PC-9 (cell line): ENCODE results near the gene SERAC1. TPM values are rescaled to one million over a fixed set of nuclear protein-coding genes. Genes with fewer than 3 reads are reported as not detected.

ENCODE experiments used
- BruUV-seq: library from RNA; stranded (reverse); fragments of 400-500 nt; replicated peaks from 2 replicates; lab custom pipeline; 2021; lab: Mats Ljungman, UMichigan
- CTCF ChIA-PET: fragments of 300-600 bp; sonication (Branson Sonifier 250); formaldehyde crosslinking; loops from one replicate; lab custom pipeline; 2022; ENCODE audit warnings: antibody characterized with exemption; lab: Charles Lee
- POLR2A ChIA-PET: fragments of 300-600 bp; sonication (Branson Sonifier 250); formaldehyde crosslinking; loops from one replicate; lab custom pipeline; 2022; ENCODE audit warnings: antibody characterized with exemption; ENCODE audit not compliant: unreplicated experiment; lab: Charles Lee
- DNase-seq, 2 experiments: peaks; one replicate each; pipeline versions ENCODE4 v3.0.0 to v3.0.0-alpha.2; 2015 to 2022; ENCODE audit warnings: mixed read lengths in 1 of 2
- H2AFZ ChIP-seq: fragments of 200-600 bp; sonication (generic); 2 replicates; pipeline ENCODE4 v1.8.1; 2017; ENCODE audit warnings: antibody characterized with exemption
- H3F3A ChIP-seq: fragments of 200-600 bp; sonication (generic); 2 replicates; pipeline ENCODE4 v1.8.1; 2017; ENCODE audit warnings: antibody characterized with exemption, mild to moderate bottlenecking, low read depth; ENCODE audit not compliant: insufficient read depth
- H3K27ac ChIP-seq: fragments of 200-600 bp; sonication (generic); 2 replicates; pipeline ENCODE4 v1.6.1; 2016; ENCODE audit warnings: mixed run types
- H3K27me3 ChIP-seq: fragments of 200-600 bp; sonication (generic); 2 replicates; pipeline ENCODE4 v1.6.1; 2016; ENCODE audit warnings: low read depth, mixed run types; ENCODE audit not compliant: insufficient read depth
- H3K36me3 ChIP-seq: fragments of 200-600 bp; sonication (generic); 2 replicates; pipeline ENCODE4 v1.6.1; 2016; ENCODE audit warnings: low read depth, mixed run types
- H3K4me1 ChIP-seq: fragments of 200-600 bp; sonication (generic); replicated peaks from 2 replicates; pipeline ENCODE4 v1.6.1; 2016; ENCODE audit warnings: mixed run types; ENCODE audit not compliant: insufficient read depth
- H3K4me2 ChIP-seq: fragments of 200-600 bp; sonication (generic); 2 replicates; pipeline ENCODE4 v1.6.1; 2017; ENCODE audit warnings: mixed run types
- H3K4me3 ChIP-seq: fragments of 200-600 bp; sonication (generic); 2 replicates; pipeline ENCODE4 v1.6.1; 2016; ENCODE audit warnings: mixed run types
- H3K79me2 ChIP-seq: fragments of 200-600 bp; sonication (generic); 2 replicates; pipeline ENCODE4 v1.6.1; 2017; ENCODE audit warnings: low read depth, mixed run types
- H3K9me2 ChIP-seq: fragments of 200-600 bp; sonication (generic); 2 replicates; pipeline ENCODE4 v1.8.1; 2017; ENCODE audit warnings: mild to moderate bottlenecking; ENCODE audit not compliant: insufficient read depth
- H3K9me3 ChIP-seq: fragments of 200-600 bp; sonication (generic); 2 replicates; pipeline ENCODE4 v1.8.1; 2016; ENCODE audit warnings: low read depth; ENCODE audit not compliant: insufficient read depth
- H4K20me1 ChIP-seq: fragments of 200-600 bp; sonication (generic); 2 replicates; pipeline ENCODE4 v1.8.1; 2017; ENCODE audit not compliant: insufficient read depth
- EZH2 ChIP-seq: fragments of 200-600 bp; sonication (generic); IDR thresholded peaks from 2 replicates; pipeline ENCODE4 v1.8.0; 2017; ENCODE audit warnings: antibody characterized with exemption, low read depth
- intact Hi-C: fragments of 100-400 bp; cut with micrococcal nuclease; formaldehyde crosslinking; loops from one replicate; pipeline ENCODE4 v1.10.0; 2022; ENCODE audit not compliant: unreplicated experiment
- total RNA-seq: library from RNA; stranded (reverse); gene quantifications from 2 replicates; pipeline ENCODE4 v1.2.3, GENCODE V29; 2021
- TF ChIP-seq, protein P1 (sequence below): fragments of 200-600 bp; sonication (generic); conservative IDR thresholded peaks from 2 replicates; pipeline ENCODE4 v1.6.1; 2017; ENCODE audit warnings: mixed run types, antibody characterized with exemption, mild to moderate bottlenecking, moderate library complexity

The SERAC1 gene
- total RNA-seq, 1 experiment from 2014 or later: 4.9 TPM

DNA sequence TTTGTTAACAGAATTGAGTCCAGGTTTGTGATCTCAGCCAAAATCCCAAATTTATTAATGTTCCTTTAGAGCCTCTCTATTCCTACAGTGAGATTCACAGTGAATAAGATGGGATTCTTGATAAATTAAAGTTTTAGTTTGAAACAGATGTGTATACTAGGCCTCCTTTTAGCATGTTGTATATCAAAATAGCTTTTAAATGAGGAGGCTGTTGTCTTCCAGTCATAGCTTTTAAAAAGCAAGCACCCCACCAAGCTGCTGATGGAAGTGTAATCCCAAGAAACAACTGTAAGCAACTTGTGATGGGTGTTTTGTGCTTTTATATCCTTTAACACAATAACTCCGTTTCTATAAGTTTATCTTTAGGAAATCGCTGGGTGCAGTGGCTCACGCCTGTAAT lies 7.0 kb upstream of the SERAC1 start:
- TF ChIP-seq, protein P1, sequence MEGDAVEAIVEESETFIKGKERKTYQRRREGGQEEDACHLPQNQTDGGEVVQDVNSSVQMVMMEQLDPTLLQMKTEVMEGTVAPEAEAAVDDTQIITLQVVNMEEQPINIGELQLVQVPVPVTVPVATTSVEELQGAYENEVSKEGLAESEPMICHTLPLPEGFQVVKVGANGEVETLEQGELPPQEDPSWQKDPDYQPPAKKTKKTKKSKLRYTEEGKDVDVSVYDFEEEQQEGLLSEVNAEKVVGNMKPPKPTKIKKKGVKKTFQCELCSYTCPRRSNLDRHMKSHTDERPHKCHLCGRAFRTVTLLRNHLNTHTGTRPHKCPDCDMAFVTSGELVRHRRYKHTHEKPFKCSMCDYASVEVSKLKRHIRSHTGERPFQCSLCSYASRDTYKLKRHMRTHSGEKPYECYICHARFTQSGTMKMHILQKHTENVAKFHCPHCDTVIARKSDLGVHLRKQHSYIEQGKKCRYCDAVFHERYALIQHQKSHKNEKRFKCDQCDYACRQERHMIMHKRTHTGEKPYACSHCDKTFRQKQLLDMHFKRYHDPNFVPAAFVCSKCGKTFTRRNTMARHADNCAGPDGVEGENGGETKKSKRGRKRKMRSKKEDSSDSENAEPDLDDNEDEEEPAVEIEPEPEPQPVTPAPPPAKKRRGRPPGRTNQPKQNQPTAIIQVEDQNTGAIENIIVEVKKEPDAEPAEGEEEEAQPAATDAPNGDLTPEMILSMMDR: no peak
- no peak for TF ChIP-seq EZH2
- H3K36me3 ChIP-seq: 0 out of 2 replicates have a peak, but pooled peaks cover 6% of the 10 kb centered on the region
- H3F3A ChIP-seq: peaks cover 15% of the 10 kb centered on the region
- no peak overlapping the region for H3K27ac ChIP-seq
- BruUV-seq: no TSS peak
- peaks cover 15% of the 10 kb centered on the region for H3K4me1 ChIP-seq
- H3K4me2 ChIP-seq: no peak overlapping the region
- CTCF ChIA-PET: no interaction called here
- H3K9me3 ChIP-seq: no peaks in the 10 kb centered on the region
- POLR2A ChIA-PET: no interaction called here
- H4K20me1 ChIP-seq: no peaks in the 10 kb centered on the region
- no peak overlapping the region for H2AFZ ChIP-seq
- no peaks in the 10 kb centered on the region for H3K27me3 ChIP-seq
- no peak overlapping the region for H3K4me3 ChIP-seq
- intact Hi-C loops: no loop called here
- H3K79me2 ChIP-seq: no peaks in the 10 kb centered on the region
- no peaks in the 10 kb centered on the region for H3K9me2 ChIP-seq
- no peak for DNase-seq

- Histone ChIP-seq H3K4me3 (no peak overlapping the region), H3F3A (peaks cover 20% of the 10 kb centered on the region), H3K4me2 (no peak overlapping the region), H3K9me3 (no peaks in the 10 kb centered on the region), H3K27me3 (no peaks in the 10 kb centered on the region), H3K27ac (no peak overlapping the region), H2AFZ (no peak overlapping the region), H4K20me1 (no peaks in the 10 kb centered on the region), H3K36me3 (0 out of 2 replicates have a peak, but pooled peaks cover 6% of the 10 kb centered on the region), H3K79me2 (no peaks in the 10 kb centered on the region), H3K4me1 (peaks cover 20% of the 10 kb centered on the region), H3K9me2 (no peaks in the 10 kb centered on the region)
- ChIA-PET CTCF (no interaction called here), POLR2A (no interaction called here)
- DNase-seq: no peak
- intact Hi-C loops: no loop called here
- BruUV-seq: no TSS peak
- no peak for TF ChIP-seq EZH2
- TF ChIP-seq, protein P1: no peak
These were observed 6.5 kb upstream of the SERAC1 start for GRCh38 chr6:158174514-158174913.

DNA sequence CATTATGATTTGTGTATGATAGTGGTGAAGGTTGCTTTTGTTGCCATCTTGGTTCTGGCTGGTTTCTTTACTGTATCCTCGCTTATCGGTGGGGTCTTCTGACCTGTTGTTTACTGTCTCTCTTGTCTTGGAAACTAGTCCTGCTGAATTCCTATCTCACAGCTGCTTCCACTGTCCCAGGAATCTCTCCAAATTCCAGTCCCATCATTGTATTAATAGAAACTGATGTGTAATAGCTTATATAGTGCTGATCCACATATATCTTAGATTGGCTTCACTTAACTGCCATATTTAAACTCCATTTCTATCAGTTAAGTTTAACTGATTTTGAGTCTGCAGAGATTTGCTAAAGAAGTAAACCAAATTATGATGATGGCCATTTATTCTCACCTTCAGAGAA lies 6.0 kb upstream of the SERAC1 start:
- Histone ChIP-seq H3K9me3 (no peaks in the 10 kb centered on the region), H3K36me3 (0 out of 2 replicates have a peak, but pooled peaks cover 6% of the 10 kb centered on the region), H3K27me3 (no peaks in the 10 kb centered on the region), H3K9me2 (no peaks in the 10 kb centered on the region), H2AFZ (no peak overlapping the region), H3F3A (peaks cover 20% of the 10 kb centered on the region), H3K4me1 (peaks cover 20% of the 10 kb centered on the region), H3K79me2 (no peaks in the 10 kb centered on the region), H4K20me1 (no peaks in the 10 kb centered on the region), H3K4me2 (no peak overlapping the region), H3K27ac (no peak overlapping the region), H3K4me3 (no peak overlapping the region)
- BruUV-seq: no TSS peak
- POLR2A ChIA-PET: no interaction called here
- CTCF ChIA-PET: no interaction called here
- DNase-seq: no peak
- TF ChIP-seq EZH2: no peak
- TF ChIP-seq, protein P1: no peak
- intact Hi-C loops: no loop called here
